SW480 (cell line): ENCODE measurements around the gene PDK3.

ENCODE experiments used
- DNase-seq: peaks from one replicate; pipeline ENCODE4 v3.0.0-alpha.2; 2016; ENCODE audit warnings: low spot score

Gene PDK3

DNA sequence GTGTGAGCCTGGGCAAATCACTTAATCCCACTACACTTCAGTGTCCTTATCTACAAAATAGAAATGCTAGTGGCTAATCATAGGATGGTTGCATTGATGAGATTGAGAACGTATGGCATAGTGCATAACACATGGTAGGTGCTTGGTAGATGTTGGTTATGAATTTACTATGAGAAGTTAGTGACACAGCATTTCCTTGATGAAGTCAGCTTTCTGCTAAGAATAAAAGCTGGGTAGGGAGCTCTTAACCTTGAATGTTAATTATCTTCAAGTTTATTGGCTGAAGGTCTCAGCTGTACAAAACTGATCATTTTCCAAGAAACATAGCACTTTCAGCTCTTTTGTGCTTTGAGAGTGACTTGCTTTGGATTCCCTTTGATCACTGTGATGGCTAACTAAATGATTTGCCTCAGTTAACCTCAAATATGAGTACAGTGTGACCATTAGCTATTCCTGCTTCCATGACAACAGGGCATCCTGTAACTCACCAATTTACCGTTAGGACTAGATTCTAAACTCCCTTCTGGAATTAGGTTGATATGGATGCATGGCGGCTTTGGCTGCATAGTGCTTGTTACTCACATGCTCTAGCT is 17.8 kb downstream of the PDK3 start:
- no peak for DNase-seq

DNA sequence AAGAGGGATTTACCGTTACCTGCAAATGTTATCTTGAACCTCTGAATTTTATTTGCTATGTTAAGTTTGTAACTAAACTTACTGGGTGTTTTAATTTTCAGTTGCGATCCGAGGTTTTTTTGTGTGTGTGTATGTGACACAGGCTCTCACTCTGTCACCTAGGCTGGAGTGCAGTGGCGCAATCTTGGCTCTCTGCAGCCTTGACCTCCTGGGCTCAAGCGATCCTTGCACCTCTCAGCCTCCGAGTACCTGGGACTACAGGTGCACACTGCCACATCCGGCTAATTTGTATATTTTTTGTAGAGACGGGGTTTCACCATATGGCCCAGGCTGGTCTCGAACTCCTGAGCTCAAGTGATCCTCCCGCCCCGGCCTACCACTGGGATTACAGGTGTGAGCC is 18.5 kb downstream of the PDK3 start:
- no peak for DNase-seq

DNA sequence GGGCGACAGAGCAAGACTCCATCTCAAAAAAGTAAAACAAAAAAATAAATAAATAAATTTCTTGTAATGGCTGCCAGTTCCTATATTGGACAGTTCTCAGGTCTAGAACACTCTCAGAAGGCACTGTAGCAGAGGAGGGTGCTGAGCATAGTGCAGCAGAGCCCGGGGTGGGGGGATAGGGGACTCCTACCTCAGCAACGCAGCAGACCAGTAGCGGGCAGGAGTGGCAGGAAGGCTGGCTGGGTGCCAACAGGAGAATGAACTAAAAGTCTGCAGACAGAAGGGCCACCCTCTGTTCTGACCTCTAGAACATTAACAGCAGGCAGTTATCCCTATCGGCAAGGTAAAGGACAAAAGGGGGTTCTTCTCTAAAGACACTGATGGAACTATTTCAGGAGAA is 20.2 kb downstream of the PDK3 start:
- no peak for DNase-seq

DNA sequence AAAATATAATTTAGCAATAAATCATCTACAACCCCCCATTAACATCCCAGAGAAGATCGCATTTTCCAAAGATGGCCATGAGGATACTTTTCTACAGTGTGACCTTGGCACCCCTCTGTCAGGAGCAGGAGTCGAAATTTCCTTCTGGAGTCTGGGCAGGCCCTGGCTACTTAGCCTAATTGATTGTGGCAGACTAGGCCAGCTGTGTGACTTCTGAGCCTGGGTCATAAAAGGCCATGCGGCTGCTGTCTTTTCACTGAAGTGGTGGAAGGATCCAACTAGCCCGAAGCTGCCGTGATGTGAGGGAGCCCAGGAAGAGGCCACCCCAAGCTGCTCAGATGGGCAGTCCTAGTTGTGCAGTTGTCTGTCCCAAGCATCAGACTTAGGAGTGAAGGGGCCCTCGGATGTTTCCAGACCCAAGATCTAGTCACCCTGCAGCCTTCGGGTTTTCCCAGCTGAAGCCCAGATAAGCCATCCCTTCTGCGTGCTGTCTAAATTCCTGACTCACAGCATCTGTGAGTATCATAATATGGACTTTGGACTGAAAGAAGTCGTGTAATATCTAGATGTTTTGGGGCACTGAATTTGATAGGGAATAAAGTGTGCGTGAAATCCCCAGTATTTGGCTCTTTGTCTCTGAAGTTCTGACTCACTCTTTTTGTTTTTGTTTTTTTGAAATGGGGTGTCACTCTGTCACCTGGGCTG is 21.0 kb downstream of the PDK3 start:
- no peak for DNase-seq

DNA sequence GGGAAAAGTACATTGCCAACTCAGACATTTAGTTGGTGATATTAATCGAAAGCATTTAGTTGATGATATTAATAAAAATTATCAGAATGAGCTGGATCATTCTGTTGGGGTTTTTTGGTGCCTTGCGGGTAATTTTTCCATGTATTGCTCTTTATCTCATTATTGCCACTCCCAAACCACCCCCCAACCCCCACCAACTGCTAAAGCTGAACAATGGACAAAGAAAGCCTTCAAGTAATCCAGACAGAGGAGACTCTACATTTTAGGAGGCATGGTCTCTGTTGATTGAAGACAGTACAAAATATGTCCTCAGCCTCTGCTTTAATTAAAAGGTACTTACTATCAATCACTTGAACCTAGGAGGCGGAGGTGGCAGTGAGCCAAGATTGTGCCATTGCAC is 22.5 kb downstream of the PDK3 start:
- DNase-seq = no peak

DNA sequence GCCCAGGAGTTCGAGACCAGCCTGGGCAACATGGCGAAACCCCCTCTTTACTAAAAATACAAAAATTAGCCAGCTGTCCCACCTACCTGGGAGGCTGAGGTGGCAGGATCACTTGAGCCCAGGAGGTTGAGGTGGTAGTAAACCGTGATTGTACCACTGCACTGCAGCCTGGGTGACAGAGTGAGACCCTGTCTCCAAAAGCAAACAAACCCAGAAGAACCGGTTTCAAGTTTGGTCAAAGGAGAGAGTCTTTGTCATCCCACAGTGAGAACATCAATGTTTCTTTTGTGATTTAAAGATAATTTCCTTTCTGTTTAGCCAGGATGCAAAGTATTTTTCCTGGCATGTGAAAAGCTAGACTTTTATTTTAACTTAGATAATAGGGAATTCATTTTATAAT is 26.7 kb downstream of the PDK3 start:
- no peak for DNase-seq

DNA sequence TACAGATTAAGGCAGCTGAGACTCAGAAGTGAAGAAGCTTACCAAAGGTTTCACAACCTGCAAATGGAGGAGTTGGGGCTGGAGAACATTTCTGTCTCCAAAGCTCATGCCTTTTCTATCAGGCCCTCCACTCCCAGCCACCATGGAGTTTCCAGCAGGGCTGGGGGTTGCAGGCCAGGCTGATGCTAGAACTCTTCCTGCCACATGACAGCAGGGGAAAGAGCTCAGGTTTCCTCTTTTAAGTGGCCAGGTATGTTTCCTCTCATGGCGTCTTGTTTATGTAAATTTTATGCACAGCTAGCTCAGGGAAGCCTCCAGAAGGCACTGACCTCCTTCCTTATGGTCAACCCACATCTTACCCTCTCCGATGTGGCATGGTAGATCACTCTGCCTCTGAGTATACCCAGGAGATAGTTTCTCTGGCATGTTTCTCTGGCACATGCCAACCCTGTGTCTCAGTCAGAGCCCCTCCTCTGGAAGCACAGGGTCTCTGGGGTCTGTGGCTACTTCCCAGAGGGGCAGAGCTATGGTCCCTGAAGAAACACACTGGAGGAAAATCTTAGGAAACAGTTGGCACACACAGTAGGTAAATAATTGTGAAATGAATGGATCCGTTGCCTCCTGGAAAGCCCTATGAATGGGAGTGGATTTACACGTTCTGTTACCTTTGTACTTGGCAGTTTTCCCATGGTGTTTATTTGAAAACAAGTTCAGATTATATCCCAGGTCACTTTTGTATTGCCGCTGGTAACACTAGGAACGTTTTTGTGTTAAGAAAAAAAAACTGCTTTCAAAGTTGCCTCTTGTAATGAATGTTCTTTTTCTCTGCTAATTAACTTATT is 28.9 kb downstream of the PDK3 start:
- no peak for DNase-seq

DNA sequence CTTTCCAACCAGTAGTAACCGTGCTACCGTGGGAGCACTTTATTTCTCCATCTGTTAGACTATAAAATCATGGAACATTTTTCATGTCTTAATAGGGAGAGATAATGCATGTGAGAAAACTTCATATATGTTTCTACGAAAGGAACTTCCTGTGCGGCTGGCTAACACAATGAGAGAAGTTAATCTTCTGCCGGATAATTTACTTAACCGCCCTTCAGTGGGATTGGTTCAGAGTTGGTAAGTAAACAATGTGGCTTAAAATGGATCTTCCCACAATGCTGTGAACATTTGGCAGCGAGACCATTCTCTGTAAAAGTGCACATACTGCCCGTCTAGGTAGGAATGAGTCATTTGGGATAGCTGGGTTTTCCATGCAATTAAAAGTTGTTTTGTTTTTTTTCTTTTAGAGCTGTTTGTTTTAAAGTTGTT is 29.6 kb downstream of the PDK3 start:
- DNase-seq = peak; percentile 85

DNA sequence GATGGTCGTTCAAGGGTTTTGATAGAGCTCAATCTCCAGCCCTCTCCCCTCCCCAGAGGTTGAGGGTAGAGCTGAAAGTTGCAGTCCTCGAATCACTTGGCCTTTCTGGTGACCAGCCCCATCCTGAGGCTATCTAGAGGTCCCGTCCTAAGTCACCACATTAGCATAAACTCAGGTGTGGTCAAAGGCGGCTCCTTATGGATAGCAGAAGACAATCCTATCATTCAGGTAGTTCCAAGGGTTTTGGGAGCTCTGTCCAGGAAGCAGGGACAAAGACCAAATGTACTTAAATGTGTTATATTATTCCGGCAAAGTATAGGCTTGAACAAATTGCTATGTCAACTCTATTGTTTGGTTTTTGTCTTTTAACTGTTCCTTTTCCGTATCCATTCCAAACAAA is 30.6 kb downstream of the PDK3 start:
- DNase-seq = no peak

DNA sequence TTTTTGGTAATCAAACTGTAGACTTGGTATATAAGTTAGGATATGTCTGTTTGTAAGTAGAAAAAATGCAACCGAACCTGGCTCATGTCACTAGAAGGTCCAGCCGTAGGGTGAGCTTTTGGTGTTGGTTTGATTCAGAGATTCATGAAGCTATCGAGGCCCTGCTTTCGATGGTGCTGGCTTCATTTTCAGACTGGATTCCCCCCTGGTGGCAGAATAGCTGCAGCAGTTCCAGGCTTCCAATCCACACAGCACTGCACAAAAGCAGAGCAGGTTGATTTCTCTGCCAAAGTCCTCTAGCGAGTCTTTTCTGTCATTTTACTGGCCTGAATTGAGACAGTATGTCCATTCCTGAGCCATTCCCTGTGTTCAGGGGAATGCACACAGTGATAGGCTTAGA is 33.1 kb downstream of the PDK3 start:
- DNase-seq = peak; percentile 22

DNA sequence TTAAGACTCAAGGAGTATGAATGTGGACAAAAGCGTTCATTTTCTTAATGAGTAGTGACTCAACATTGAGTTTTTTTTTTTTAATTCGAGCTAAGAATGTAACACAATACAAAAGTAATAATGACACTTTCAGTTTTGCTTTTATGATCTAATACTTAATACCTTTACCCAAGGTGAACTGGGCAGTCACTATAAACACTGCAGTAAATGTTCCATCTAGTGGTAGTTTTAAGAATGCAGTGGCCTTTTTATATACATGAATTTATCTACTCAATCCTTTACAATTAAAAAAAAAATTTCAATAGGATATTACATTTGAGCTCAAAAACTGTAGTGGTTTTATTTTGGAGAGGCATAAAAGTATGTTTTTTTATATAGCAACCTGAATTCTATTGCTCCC is 33.9 kb downstream of the PDK3 start:
- DNase-seq = peak; percentile 64

DNA sequence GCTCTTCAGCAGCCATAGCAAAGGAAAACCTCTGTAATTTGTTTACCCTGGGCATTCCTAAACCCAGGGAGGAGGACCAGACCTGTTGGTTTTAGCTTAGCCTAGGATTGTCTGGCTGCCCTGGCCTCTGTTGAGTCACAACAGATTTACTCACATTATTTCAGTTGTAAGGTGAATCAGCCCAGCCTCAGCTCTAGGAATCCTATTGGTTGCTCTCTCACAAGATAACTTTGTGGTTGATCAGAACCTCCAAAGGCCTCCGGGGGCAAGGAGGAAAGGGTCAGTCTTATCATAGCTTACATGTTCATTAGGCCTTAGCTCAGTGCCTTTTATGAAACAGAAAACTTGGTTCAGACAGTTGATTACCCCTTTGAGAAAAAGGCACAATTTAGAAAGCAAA is 41.0 kb downstream of the PDK3 start:
- DNase-seq = no peak

DNA sequence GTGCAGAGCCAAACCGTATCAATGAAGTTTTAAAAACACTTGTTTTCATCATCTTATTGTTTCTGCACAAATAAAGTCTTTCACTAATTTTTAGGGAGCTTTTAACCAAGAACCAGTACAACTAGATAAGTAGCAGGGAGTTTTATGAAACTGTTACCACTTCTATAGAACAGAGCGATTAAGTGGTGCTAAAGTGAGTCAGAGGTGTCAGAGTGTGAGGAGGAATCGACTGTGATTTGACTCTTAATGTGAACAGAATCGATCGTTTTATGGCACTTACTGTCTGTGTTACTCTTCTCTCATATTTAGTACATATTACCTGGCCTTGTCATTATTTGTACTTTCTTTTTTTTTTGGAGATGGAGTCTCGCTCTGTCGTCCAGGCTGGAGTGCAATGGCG is 43.3 kb downstream of the PDK3 start:
- DNase-seq = no peak

DNA sequence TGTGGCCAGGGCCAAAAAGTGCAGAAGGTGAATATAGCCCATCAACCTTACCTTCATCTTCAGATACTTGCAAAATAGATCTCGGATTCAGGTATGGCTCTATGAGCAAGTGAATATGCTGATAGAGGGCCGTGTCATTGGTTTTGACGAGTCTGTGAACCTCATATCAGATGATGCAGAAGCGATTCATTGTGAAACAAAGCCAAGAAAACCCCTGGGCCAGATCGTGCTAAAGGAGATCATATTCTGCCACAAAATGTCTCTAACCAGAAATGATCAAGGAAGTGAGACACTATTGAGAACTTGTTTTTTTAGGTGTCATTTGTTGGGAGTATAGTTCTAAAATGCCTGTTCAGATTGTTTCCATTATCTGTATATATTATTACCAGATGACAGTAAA is 48.3 kb downstream of the PDK3 start:
- DNase-seq = no peak

DNA sequence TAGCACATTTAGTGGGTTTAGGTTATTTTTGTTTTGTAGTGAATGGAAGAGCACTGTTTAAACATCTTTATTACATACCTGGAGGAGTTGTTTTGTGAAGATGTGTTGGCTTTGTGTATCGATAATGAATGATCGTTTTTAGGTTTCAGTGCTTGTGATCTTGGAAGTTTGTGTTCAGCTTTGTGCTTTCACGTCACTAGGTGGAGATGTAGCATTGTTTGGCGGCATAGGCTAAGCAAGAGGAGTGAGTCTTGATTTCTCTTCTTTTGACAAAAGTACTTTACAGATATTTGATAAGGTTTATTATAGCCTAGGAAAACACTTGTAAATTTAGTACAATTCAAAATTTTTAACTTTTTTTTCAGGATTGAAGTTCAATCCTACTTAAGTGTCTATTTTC is 50.4 kb downstream of the PDK3 start:
- DNase-seq = no peak

DNA sequence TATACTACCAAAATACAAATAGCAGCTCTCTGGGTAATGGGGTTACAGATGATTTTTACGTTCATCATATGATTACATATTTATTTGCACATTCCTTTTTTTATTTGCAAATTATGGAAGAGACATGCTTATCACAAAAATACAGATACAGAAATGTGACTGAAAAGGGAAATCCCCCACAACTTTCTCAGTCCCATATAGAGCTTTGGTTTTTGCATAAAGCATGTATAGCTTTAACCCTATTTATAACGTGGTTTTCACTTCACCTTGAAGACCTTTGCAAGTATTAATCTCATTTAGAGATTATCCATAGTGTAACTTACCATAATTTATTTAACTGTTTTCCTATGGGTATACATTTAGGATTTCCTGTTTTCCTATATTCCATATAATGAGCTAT is 55.4 kb downstream of the PDK3 start:
- DNase-seq = no peak

DNA sequence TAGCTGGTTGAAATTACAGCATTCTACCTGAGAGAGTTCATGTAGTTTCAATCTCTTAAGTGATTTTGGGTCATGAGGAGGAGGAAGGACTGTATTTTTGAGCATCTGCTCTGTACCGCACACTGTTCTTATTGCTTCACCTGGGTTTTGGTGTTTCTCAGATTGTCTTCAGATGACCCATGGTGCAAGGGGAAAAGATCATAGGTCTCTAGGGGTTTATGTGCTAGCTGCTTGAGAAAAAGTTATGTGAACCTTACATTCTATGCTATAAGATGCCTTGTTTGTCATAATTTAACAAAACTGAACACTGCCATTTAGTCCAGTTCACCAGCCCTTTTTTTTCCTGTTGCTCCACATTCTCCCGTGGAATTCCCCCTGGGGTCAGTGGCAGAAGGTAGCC is 60.4 kb downstream of the PDK3 start:
- DNase-seq = no peak

DNA sequence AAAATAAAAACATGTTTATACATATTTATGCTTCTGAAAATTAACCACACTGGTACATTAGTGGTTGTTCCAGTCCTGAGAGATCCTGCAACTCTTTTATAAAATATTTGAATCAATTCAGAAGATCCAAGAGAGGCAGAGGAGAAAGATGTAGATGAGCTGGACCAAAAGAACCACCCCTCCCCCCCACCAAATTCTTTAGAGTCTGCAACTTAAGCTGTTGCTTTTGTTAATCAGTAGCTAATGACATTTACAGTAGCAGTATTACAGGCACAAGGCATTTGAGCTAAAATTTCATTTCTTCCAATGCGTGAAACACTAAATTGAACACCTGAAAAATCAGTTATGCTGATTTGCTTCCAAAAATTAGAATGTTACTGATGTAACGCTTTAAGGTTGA is 61.5 kb downstream of the PDK3 start:
- DNase-seq = no peak

DNA sequence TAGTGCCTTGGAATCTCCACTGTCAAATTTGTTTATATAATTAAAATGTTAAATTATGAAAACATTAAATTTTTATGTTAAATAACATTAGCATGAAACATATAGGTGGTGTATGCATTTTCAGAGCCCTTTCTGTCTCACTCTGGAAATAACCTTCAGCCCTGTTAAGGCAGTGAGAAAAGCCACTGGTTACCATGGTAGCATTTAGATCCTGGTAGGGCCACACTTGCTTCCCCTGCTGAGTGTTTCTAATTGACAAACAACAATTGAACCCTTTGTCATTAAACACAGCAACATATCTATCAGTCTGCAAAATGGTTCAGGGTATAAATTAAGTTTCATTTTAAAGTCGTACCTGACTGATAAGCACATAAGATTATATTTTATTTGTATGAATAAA is 63.5 kb downstream of the PDK3 start:
- no peak for DNase-seq

DNA sequence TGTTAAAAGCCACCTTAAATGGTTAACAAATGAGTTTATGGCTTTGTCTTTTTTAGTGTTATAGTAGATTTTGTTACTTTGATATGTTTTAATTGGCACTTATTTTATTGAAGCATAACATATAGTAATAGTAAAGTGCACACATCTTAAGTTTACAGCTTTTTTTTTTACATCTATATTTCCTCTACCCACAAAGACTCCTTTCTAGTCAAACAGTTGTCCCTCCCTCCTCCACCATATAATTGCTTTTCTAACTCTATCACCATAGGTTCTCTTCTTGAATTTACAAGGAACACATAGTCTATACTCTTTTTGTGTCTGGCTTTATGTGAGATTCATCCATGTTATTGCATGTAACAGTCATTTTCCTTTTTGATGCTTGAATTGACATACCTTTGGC is 71.5 kb downstream of the PDK3 start:
- no peak for DNase-seq

DNA sequence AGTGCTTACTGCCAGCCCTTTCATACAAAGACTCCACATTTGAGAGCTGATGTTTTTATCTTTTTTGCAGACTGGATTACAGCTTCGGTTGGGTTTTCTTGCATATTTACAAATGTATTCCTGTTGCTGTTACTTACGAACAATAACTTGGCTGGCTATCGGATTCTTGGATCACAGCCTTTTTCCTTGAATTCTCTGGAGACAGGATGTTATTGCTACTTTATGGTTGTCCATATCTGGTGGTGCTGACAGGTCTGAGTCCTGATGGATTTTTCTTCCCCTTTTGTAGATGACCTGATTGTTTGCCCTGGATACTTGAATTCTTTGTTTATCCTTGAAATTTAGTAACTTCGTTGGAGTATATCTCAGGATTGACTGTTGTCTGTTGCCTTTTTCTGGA is 77.7 kb downstream of the PDK3 start:
- DNase-seq = no peak

DNA sequence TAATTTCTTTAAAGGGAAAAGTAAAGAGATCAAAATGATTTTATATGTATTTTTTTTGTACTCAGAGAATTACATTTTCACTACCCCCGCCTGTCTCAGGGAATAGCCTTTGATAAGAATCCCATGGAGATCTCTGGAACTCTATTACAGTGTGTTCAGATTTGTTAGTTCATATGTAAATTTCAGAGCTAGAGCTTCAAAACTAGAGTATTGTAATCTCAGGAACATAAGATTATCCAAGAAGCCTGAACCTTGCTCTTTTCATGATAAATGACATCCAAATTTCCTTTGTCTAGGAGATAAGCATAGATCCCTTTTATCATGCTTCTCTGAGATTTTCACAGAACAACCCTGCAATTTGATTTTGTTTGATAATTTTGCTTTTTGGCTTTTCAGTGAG is 82.9 kb downstream of the PDK3 start:
- DNase-seq = no peak

DNA sequence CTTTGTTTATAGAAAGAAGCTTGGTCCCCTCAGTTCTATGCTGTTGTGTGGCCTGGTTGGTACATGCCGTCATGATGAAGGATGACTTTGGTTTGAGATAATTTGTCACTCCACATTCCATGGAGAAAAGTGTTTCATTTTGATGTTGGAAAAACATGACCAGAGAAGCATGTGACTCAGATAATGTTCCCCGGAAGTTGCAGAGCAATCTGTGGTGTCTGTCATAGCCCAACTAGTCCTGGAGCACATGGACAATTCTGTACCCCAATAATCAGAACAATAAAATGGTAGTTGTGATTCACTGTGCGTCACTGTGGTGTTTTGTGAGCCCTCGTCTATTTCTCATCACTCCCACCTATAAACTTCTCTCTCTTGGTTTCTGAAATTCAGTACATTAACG is 85.1 kb downstream of the PDK3 start:
- no peak for DNase-seq
